Measurements from ENCODE around the gene ARFGAP3. TPM values are rescaled to one million over a fixed set of nuclear protein-coding genes. Genes with fewer than 3 reads are reported as not detected.

Gene ARFGAP3
- total RNA-seq, 1 experiment from 2014 or later: 16.9 TPM

DNA sequence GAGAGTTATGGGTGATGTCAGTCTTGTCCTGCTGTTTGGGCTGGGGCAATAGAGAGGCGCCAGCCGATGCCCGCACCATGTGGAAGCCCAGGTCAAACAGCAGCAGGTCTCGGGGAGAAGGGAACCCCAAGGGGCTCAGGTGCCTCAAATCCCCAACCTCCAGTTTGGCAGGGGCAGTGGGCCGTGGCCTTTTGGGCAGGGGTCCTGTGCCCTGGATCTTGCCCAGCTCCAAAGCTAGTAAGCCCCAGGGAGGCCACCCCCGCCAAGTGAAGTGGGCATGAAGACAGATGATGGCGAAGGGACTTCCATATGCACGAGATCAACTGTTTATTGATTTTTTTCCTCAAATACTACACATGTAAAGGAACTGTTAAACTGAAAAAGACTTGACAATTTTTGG lies 12.4 kb upstream of the ARFGAP3 start (continued):
- TF ChIP-seq, protein P1, sequence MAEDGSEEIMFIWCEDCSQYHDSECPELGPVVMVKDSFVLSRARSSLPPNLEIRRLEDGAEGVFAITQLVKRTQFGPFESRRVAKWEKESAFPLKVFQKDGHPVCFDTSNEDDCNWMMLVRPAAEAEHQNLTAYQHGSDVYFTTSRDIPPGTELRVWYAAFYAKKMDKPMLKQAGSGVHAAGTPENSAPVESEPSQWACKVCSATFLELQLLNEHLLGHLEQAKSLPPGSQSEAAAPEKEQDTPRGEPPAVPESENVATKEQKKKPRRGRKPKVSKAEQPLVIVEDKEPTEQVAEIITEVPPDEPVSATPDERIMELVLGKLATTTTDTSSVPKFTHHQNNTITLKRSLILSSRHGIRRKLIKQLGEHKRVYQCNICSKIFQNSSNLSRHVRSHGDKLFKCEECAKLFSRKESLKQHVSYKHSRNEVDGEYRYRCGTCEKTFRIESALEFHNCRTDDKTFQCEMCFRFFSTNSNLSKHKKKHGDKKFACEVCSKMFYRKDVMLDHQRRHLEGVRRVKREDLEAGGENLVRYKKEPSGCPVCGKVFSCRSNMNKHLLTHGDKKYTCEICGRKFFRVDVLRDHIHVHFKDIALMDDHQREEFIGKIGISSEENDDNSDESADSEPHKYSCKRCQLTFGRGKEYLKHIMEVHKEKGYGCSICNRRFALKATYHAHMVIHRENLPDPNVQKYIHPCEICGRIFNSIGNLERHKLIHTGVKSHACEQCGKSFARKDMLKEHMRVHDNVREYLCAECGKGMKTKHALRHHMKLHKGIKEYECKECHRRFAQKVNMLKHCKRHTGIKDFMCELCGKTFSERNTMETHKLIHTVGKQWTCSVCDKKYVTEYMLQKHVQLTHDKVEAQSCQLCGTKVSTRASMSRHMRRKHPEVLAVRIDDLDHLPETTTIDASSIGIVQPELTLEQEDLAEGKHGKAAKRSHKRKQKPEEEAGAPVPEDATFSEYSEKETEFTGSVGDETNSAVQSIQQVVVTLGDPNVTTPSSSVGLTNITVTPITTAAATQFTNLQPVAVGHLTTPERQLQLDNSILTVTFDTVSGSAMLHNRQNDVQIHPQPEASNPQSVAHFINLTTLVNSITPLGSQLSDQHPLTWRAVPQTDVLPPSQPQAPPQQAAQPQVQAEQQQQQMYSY (CRISPR knock-in tag; IDR thresholded peaks at IDR 0.05): no peak
- no peak for TF ChIP-seq ATF1 (CRISPR knock-in tag; IDR thresholded peaks at IDR 0.05)

DNA sequence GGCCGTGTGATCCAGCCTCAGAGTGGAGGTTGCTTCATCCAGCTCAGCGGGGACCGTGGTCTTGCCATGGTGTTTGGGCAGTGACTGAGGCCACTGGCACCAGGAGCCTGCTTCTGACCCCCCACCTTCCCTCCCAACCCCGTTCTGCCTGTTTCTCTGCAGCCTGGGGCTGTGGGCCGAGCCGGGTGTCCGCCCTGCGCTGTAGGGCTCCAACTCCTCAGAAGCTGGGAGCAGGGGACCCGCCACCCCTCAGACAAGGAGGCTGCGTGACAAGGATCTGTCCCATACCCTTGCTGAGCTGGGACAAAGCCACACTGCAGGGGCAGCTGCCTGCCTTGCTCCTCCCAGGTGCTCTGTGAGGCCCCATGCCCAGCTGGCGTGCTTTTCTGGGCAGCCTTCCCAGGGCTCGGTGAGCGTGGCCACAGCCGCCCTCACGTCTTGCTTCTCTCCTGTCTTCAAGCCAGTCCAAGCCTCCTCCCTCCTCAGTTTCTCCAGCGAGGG lies 11.7 kb upstream of the ARFGAP3 start:
- H3K4me3 Mint-ChIP-seq: no peak overlapping the region
- TF ChIP-seq SMAD4 (CRISPR knock-in tag; IDR thresholded peaks at IDR 0.05) (no peak), GTF2I (CRISPR knock-in tag; conservative IDR thresholded peaks at IDR 0.05) (no peak), PREB (CRISPR knock-in tag; IDR thresholded peaks at IDR 0.05; ENCODE audit: borderline replicate concordance) (no peak), TEAD4 (CRISPR knock-in tag; IDR thresholded peaks at IDR 0.05) (no peak), ZNF671 (CRISPR knock-in tag; IDR thresholded peaks at IDR 0.05) (no peak), IRF2 (CRISPR knock-in tag; IDR thresholded peaks at IDR 0.05; ENCODE audit: borderline replicate concordance, low read depth) (no peak), HMGA2 (CRISPR knock-in tag; IDR thresholded peaks at IDR 0.05) (no peak), CREM (CRISPR knock-in tag; IDR thresholded peaks at IDR 0.05) (no peak), NFYB (CRISPR knock-in tag; conservative IDR thresholded peaks at IDR 0.05; ENCODE audit: low read depth) (no peak), CBFB (CRISPR knock-in tag; IDR thresholded peaks at IDR 0.05; ENCODE audit: low read depth) (no peak), ZNF317 (CRISPR knock-in tag; IDR thresholded peaks at IDR 0.05; ENCODE audit: borderline replicate concordance, low read depth) (no peak), E2F1 (CRISPR knock-in tag; IDR thresholded peaks at IDR 0.05) (no peak)
- TF ChIP-seq, protein P2, sequence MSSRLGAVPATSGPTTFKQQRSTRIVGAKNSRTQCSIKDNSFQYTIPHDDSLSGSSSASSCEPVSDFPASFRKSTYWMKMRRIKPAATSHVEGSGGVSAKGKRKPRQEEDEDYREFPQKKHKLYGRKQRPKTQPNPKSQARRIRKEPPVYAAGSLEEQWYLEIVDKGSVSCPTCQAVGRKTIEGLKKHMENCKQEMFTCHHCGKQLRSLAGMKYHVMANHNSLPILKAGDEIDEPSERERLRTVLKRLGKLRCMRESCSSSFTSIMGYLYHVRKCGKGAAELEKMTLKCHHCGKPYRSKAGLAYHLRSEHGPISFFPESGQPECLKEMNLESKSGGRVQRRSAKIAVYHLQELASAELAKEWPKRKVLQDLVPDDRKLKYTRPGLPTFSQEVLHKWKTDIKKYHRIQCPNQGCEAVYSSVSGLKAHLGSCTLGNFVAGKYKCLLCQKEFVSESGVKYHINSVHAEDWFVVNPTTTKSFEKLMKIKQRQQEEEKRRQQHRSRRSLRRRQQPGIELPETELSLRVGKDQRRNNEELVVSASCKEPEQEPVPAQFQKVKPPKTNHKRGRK (CRISPR knock-in tag; IDR thresholded peaks at IDR 0.05; ENCODE audit: borderline replicate concordance): no peak
- TF ChIP-seq, protein P3, sequence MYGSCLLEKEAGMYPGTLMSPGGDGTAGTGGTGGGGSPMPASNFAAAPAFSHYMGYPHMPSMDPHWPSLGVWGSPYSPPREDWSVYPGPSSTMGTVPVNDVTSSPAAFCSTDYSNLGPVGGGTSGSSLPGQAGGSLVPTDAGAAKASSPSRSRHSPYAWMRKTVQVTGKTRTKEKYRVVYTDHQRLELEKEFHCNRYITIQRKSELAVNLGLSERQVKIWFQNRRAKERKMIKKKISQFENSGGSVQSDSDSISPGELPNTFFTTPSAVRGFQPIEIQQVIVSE (CRISPR knock-in tag; IDR thresholded peaks at IDR 0.05; ENCODE audit: borderline replicate concordance): no peak
- TF ChIP-seq, protein P1 (CRISPR knock-in tag; IDR thresholded peaks at IDR 0.05): no peak
- ATAC-seq: no peak
- H3K36me3 Mint-ChIP-seq: peaks cover 10% of the 10 kb centered on the region
- no peaks in the 10 kb centered on the region for H3K9me3 Mint-ChIP-seq
- no peak for DNase-seq (ENCODE audit: low spot score)
- no peaks in the 10 kb centered on the region for H3K27me3 Mint-ChIP-seq (ENCODE audit: low read depth)
- peaks cover 4% of the 10 kb centered on the region; the same call in 1 of the 2 replicates for H3K4me1 Mint-ChIP-seq
- POLR2A ChIA-PET: no interaction called here
- CTCF ChIA-PET: interaction anchor here (0.6 to 3.6 kb wide), 21 partner anchors 11 to 360 kb away, joined by 3 to 56 read pairs (median 7); partner anchors contain the start of gene ARFGAP3
- H3K27ac Mint-ChIP-seq: no peak overlapping the region

Data from WTC11 (cell line).